GM23338 (cell line): ENCODE data around the gene DIAPH3.

Experiments used
- EZH2 ChIP-seq: fragments of 200-600 bp; sonication (generic); IDR thresholded peaks from one replicate; pipeline ENCODE4 v1.8.0; 2017; ENCODE audit warnings: antibody characterized with exemption, mild to moderate bottlenecking, low read depth; ENCODE audit not compliant: unreplicated experiment
- POLR2AphosphoS5 ChIP-seq: IDR thresholded peaks from 2 replicates; pipeline ENCODE4 v1.6.1; 2016; ENCODE audit warnings: antibody characterized with exemption, low read depth
- TF ChIP-seq, protein P1 (sequence below), 2 experiments: fragments of 200-600 bp in 1 of 2; sonication (generic) in 1 of 2; conservative IDR thresholded peaks; 2 replicates each; pipeline versions ENCODE4 v1.5.1 to v1.6.1; 2016 to 2017; ENCODE audit warnings: antibody characterized with exemption in 2 of 2, low read depth in 2 of 2, mild to moderate bottlenecking in 2 of 2, moderate library complexity in 1 of 2

DNA sequence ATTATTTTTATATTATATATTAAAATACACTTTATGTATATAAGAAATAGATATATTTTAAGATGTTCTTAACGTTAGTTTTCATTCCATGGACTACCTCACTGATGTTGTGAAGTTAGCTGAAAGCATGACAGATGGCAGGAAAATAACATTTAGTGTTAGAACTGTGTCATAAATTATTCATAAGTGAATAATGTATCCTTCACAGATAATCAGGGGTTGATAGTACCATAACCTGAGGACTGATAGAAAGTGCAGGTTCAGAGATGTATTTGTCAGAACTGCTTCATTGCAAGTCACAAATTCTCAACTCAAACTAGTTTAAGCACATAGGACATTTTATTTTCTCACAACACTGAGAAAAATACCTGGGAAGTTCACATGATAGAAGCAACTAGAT, 14.6 kb upstream of the DIAPH3 start:
- TF ChIP-seq, protein P1, sequence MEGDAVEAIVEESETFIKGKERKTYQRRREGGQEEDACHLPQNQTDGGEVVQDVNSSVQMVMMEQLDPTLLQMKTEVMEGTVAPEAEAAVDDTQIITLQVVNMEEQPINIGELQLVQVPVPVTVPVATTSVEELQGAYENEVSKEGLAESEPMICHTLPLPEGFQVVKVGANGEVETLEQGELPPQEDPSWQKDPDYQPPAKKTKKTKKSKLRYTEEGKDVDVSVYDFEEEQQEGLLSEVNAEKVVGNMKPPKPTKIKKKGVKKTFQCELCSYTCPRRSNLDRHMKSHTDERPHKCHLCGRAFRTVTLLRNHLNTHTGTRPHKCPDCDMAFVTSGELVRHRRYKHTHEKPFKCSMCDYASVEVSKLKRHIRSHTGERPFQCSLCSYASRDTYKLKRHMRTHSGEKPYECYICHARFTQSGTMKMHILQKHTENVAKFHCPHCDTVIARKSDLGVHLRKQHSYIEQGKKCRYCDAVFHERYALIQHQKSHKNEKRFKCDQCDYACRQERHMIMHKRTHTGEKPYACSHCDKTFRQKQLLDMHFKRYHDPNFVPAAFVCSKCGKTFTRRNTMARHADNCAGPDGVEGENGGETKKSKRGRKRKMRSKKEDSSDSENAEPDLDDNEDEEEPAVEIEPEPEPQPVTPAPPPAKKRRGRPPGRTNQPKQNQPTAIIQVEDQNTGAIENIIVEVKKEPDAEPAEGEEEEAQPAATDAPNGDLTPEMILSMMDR (conservative IDR thresholded peaks at IDR 0.05; ENCODE audit: low read depth in 2 of 2), result no peak
- no peak for TF ChIP-seq EZH2
- no peak for TF ChIP-seq POLR2AphosphoS5
